ENCODE results near the gene IL21R.

The IL21R gene

GRCh38 chr16:27486760-27487159, 84.8 kb downstream of the IL21R start:
- TF ChIP-seq CTCF (IDR thresholded peaks at IDR 0.05), result no peak

GRCh38 chr16:27489421-27489820, 87.4 kb downstream of the IL21R start:
- no peak for TF ChIP-seq CTCF (IDR thresholded peaks at IDR 0.05)

GRCh38 chr16:27489906-27490305, 87.9 kb downstream of the IL21R start:
- no peak for TF ChIP-seq CTCF (IDR thresholded peaks at IDR 0.05)

- no peak for TF ChIP-seq CTCF (IDR thresholded peaks at IDR 0.05)
These were observed 90.1 kb downstream of the IL21R start for GRCh38 chr16:27491894-27492587.

- no peak for TF ChIP-seq CTCF (IDR thresholded peaks at IDR 0.05)
These were observed 90.6 kb downstream of the IL21R start for GRCh38 chr16:27492588-27492979.

GRCh38 chr16:27495191-27495590, 93.2 kb downstream of the IL21R start:
- TF ChIP-seq CTCF (IDR thresholded peaks at IDR 0.05), result no peak

GRCh38 chr16:27498031-27498825, 96.3 kb downstream of the IL21R start:
- no peak for TF ChIP-seq CTCF (IDR thresholded peaks at IDR 0.05)
